ENCODE measurements around the gene TMEM72. TPM values are rescaled to one million over a fixed set of nuclear protein-coding genes. Genes with fewer than 3 reads are reported as not detected.

TMEM72 gene
- total RNA-seq, 1 experiment from 2014 or later = not detected

DNA sequence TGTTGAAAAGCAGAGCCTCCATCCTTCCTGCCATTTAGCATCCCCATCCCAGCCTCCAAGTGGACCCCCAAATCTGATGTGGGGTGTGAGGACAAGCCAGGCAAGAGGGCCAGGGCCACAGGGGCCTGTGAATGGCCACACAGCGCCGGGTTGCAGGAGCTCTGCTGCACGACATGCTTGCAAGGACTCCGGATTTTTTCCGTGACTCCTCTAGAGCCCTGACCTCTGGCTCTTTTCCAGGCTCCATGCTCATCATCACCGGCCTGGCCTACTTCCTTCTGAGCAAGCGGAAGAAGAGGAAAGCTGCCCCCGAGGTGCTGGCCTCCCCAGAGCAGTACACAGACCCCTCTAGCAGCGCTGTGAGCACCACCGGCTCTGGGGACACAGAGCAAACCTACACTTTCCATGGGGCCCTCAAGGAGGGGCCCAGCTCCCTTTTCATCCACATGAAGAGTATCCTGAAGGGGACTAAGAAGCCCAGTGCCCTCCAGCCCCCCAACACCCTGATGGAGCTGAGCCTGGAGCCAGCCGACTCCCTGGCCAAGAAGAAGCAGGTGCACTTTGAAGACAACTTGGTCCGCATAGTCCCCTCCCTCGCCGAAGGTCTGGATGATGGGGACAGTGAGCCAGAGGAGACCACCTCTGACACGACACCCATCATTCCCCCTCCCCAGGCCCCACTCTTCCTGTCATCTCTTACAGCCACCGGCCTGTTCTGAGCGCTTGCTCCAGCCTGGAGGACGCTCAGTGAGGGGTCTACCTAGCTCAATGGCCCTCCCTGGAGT is 23.5 kb downstream of the TMEM72 start:
- Histone ChIP-seq H4K20me1 (ENCODE audit: insufficient read depth) (no peaks in the 10 kb centered on the region), H3K9me3 (ENCODE audit: control insufficient read depth in 1 of 2, insufficient read depth in 1 of 2, low read depth in 1 of 2, low read length in 2 of 2) (no peaks in the 10 kb centered on the region), H3K79me2 (ENCODE audit: insufficient read depth, low read length) (no peaks in the 10 kb centered on the region), H3K36me3 (ENCODE audit: control insufficient read depth in 1 of 2, insufficient read depth in 2 of 2, low read length in 2 of 2) (no peaks in the 10 kb centered on the region), H3K4me1 (ENCODE audit: control insufficient read depth in 1 of 2, insufficient read depth in 2 of 2, low read length in 2 of 2) (no peaks in the 10 kb centered on the region), H3K9me2 (ENCODE audit: insufficient read depth) (no peaks in the 10 kb centered on the region), H2AFZ (ENCODE audit: low read depth, low read length, poor library complexity, severe bottlenecking) (no peak overlapping the region), H3K4me3 (replicated peaks in 1 of 2; ENCODE audit: low read depth in 1 of 2, low read length in 2 of 2) (no peak overlapping the region), H3K9ac (ENCODE audit: low read length) (no peak overlapping the region), H3K27ac (ENCODE audit: low read depth, low read length) (no peak overlapping the region), H3K27me3 (ENCODE audit: insufficient read depth, low read length) (no peaks in the 10 kb centered on the region), H3K4me2 (ENCODE audit: low read length) (no peak overlapping the region)
- DNase-seq (ENCODE audit: low read depth, low spot score) (no peak), ATAC-seq (no peak)
- CTCF ChIA-PET = no interaction called here
- POLR2A ChIA-PET = no interaction called here
- BruUV-seq (replicated peaks) = no TSS peak
- intact Hi-C loops (cut with micrococcal nuclease) = loop anchor here (10.0 kb wide), 1 partner anchor 300 kb away; no protein-coding TSS in a partner anchor
- TF ChIP-seq, protein P1, sequence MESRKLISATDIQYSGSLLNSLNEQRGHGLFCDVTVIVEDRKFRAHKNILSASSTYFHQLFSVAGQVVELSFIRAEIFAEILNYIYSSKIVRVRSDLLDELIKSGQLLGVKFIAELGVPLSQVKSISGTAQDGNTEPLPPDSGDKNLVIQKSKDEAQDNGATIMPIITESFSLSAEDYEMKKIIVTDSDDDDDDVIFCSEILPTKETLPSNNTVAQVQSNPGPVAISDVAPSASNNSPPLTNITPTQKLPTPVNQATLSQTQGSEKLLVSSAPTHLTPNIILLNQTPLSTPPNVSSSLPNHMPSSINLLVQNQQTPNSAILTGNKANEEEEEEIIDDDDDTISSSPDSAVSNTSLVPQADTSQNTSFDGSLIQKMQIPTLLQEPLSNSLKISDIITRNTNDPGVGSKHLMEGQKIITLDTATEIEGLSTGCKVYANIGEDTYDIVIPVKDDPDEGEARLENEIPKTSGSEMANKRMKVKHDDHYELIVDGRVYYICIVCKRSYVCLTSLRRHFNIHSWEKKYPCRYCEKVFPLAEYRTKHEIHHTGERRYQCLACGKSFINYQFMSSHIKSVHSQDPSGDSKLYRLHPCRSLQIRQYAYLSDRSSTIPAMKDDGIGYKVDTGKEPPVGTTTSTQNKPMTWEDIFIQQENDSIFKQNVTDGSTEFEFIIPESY (IDR thresholded peaks at IDR 0.05; ENCODE audit: extremely low read depth, insufficient replicate concordance, low read length) = no peak
- TF ChIP-seq EGR1 (IDR thresholded peaks at IDR 0.05; ENCODE audit: low read depth) = no peak
- TF ChIP-seq SRF (IDR thresholded peaks at IDR 0.05; ENCODE audit: low read depth) = no peak
- TF ChIP-seq JUND (IDR thresholded peaks at IDR 0.05) = no peak
- no peak for TF ChIP-seq ZNF274 (IDR thresholded peaks at IDR 0.05; ENCODE audit: low read depth, low read length)
- TF ChIP-seq FOSL1 (IDR thresholded peaks at IDR 0.05; ENCODE audit: low read depth) = no peak
- no peak for TF ChIP-seq ELF1 (IDR thresholded peaks at IDR 0.05; ENCODE audit: borderline replicate concordance, low read depth)
- TF ChIP-seq, protein P2, sequence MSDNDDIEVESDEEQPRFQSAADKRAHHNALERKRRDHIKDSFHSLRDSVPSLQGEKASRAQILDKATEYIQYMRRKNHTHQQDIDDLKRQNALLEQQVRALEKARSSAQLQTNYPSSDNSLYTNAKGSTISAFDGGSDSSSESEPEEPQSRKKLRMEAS (IDR thresholded peaks at IDR 0.05) = no peak
- no peak for TF ChIP-seq EZH2phosphoT487 (IDR thresholded peaks at IDR 0.05; ENCODE audit: borderline replicate concordance)
- TF ChIP-seq YY1 (IDR thresholded peaks at IDR 0.05; ENCODE audit: extremely low read depth, insufficient replicate concordance, low read depth, low read length) = no peak
- RAD21 ChIA-PET (ENCODE audit: low non-redundant PET in 1 of 2, low total read pairs in 2 of 2, uncharacterized antibody in 2 of 2, unreplicated experiment in 2 of 2) = no interaction called here

Data from HCT116 (cell line).